Hematopoietic multipotent progenitor cell treated with erythropoietin and hydrocortisone succinate and interleukin-3 and kit ligand, for 6 days (in vitro differentiated cells): ENCODE results near the gene ROBO3.
A peak's percentile ranks its signal among the peaks of the same experiment; 100 is the strongest.

Experiments
- DNase-seq: peaks from one replicate; pipeline ENCODE4 v3.0.0-alpha.2; 2015

Gene ROBO3

DNA sequence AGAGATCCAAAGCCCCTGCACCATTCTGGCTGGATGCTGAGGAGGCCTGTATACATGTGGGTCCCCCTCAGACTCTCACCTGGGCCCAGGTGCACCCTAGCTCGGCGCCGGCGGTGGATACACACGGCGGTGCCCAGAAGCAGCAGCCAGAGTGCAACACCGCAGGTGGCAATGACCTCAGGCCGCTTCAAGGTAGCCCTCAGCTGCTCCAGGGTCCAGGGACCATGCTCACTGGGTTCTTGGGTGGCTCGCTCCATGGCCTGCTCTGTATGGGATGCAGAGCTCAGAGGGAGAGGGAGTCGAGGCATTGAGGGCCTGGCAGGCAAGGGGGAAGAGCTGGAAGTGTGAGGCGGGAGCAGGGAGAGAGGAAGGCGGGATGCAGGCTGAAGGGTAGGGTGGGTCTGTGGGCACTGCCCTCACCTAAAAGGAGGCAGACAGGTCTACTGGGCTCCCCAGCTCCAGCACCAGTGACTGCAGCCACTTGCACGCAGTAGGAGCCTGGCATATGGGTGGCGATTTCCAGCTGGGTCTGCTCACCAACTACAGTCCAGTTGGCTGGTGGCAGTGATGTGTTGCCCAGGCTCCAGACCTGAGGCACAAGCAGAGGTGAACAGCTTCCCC, 28.7 kb downstream of the ROBO3 start:
- no peak for DNase-seq

DNA sequence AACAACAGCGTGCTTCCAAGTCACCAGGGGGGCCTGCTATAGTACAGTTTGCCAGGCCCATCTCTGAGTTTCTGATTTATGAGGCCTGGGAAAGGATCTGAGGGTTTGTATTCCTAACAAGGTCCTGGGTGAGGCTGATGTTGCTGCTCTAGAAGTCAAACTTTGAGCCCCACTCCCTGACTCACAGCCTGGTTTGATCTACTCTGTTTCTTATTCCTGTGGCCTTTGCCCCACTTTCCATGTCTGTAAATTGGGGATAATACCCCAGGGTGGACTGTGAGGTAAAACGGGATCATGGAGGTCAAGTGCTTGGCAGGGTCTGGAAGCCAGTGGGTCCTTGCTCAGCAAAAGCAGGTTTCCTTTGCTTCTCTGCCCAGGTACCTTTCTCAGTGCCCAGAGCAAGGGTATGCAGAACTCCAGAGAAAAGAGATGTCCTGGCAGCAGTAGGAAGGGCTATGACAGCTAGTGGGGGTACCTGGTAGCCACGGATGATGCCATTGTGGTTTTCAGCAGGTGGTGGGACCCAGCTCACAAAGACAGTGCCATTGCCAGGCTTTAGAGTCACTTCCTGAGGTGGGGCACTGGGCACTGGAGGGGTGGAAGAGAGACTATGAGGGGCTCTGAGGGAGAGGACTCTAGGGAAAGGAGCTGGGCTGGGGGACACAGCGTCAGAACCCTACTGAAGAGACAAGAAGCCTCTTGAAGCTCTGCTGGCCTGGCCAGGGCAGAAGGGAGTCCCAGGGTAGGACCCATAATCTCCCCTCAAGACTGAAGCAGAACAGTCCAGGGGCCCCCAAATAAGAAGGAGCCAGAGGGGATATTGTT, 29.6 kb downstream of the ROBO3 start:
- no peak for DNase-seq

DNA sequence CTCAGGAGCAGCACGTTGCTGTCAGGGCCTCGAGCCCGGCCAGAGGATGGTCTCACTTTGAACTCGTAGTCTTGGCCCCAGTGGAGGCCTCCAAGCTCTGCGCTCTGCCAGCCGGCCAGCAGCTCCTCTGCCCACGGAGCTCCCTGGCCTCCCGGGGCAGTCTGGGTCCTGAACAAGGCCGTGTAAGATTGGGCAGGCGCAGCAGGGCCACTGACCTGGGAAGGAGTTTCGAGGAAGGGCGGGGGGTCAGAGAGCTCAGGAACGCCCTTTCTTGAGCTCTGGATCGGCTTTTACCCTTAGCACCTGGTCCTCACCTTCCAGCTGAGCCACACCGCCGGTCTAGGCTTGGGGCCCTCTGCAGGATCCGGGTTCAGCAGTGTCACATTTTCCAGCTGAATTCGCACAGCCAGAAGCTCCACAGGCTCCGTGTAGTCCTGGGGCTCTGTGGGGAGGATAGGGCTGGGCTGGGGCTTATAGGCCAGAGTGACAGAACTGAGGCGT, 30.3 kb downstream of the ROBO3 start:
- no peak for DNase-seq

DNA sequence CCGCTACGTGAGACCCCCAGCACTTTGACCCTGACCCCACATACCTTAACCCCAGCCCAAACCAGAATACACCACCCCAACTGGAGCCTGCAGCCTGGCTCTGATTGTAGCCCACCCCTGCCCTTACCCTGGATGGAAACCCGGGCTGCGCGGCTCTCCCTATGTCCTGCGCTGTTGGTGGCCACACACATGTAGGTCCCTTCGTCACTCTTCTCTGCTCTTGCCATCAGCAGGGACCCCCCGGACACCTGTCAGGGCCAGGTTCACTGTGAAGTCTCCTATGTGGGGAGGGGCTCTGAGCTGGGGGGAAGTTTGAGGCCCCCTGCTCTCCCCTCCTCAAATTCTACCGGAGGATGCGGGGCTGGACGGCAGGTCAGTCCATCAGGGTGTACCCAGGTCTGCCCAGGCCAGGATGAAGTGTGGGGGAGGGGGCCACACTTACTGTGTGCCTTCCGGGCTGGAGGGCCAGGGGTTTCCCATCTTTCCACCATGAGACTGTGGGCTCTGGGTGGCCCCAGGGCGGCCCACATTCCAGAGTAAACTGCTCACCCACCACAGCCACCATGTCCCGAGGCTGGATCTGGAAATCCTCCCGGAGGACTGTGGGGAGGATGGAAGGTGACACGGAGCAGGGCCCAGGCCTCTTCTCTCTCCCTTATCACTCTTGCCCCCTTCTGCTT, 31.0 kb downstream of the ROBO3 start:
- no peak for DNase-seq

- DNase-seq, result no peak
These were observed 31.7 kb downstream of the ROBO3 start for GRCh38 chr11:124896821-124897391.

DNA sequence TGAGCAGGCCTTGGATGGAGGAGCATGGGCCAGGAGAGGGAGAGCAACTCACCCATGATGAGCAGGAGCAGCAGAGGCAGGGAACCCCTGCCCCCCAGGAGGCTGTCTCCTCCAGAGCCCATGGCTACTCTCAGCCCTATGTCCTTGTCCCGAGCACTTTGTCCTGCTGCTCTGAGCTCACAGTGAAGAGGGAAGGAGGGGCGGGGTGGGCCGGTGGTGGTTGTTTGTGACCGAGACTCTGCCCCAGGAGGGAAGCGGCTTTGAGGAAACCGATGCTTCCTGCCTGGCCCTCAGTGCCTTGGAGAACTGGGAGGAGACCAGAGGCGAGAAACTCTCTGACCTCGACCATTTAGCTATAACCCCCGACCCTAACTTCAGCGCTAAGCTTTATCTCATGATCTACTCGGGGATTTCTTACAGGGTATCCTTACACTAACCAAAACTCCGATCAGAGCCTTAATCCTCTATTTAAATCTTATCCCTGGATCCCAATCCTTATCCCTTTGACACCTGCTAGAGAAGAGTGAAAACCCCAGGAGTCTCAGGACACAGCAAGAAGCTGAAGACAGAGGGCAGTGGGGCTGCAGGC, 32.5 kb downstream of the ROBO3 start, which contains the start of gene ROBO4:
Gene ROBO4 (minus strand): TSS at position 192 of the 589 bp plus-strand sequence. CDS start 70 bp downstream, at position 122.
- no peak for DNase-seq

DNA sequence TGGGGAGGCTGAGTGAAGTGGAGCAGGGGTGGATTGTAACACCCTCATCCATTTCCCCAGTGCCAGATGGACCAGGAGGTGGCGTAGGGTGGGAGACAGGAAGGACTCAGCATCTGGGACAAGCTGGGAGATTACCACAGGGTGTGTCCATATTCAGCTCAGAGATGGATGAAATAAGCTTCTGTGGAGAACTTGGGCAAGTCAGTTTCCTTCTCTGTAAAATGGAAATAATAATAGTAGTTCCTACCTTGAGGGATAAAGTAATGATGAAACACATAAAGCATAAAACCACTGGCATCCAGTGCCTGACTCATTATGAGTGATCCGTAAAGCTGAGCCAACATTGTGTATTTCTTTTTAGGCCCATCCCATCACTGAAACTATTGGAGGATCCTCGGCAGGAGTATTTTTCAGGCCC, 33.0 kb downstream of the ROBO3 start:
- DNase-seq, result no peak

DNA sequence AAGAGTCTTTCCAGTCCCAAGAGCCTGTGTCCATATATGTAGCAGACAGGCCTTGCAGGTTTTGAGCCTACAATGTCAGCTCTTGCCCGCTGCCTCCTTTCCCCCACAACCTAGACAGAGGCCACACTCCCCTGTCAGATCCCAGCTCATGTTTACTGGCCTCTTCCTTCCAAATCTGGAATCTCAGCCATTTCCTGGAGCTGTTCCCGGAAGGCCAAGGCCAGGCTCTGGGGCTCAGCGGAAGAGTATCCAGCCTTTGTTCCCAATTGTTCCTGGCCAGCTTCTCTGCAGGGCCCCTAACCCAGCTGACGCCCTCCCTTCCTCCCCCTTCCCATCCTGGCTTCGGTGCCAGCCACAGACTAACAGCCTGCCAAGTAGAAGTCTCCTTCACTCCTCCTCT, 33.5 kb downstream of the ROBO3 start:
- DNase-seq, result no peak

- DNase-seq, result no peak
These were observed 34.3 kb downstream of the ROBO3 start for GRCh38 chr11:124899383-124900145.

GRCh38 chr11:124900464-124900863, 35.2 kb downstream of the ROBO3 start:
- DNase-seq, result no peak

- no peak for DNase-seq
These were observed 37.4 kb downstream of the ROBO3 start for GRCh38 chr11:124902616-124903015.

GRCh38 chr11:124915541-124916369, 50.5 kb downstream of the ROBO3 start:
- no peak for DNase-seq

DNA sequence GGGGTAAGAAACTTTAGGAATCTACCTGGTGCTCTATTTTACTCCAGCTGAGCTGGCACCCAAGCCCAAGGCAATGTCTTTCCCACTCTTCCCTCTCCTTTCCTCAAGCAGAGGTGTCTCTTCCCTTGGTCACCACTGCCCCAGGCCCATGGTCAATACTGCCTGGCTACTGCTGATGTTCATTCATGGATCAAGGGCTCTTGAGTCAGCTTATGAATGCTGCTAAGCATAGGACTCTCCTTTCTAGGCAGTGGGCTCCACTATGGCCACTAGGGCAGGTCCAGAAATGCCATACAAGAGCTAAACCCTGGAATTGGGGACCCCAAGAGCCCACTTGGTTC, 51.1 kb downstream of the ROBO3 start:
- DNase-seq, result no peak

GRCh38 chr11:124917115-124917637, 51.9 kb downstream of the ROBO3 start:
- DNase-seq, result no peak

- DNase-seq, result no peak
These were observed 53.7 kb downstream of the ROBO3 start, which contains the start of gene HEPN1 for GRCh38 chr11:124918950-124919349. Gene HEPN1, plus strand, starts transcription at chr11:124919250.

DNA sequence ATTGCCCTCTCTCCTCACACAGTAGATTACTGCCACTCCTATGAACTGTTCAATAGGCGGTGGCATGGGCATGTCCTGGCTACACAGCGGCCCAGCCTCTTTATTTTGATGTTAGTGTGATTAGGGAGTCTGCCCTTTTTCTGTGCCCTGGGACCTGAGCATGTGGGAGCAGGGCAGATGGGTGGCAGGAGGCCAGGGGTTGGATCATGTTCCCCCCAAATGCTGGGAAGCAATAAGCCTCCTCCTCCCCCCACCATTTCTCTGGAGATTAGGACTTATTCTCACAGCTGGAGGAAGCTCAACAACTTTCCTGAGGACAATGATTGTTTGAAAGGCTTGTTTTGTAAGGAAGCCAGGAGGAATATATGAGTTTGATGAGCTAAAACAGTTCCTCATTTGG, 54.7 kb downstream of the ROBO3 start:
- no peak for DNase-seq

DNA sequence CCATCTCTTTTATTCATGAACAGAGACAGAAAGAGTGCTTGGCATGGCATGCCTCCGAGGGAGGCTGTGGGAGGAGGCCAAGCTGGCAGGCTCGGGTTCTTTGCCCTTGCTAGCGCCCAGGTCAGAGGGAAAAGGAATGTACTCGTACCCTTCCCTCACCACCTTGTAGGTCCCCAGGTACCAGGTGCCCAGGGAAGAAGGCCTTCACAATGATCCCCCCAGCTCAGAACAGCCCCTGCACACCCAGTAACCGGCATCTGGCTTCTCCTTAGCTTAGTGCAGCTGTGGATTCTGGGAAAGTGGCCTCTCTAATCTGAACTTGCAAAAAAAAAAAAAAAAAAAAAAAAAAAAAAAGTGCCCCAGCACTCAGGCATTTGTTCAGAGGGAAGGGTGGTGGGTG, 55.1 kb downstream of the ROBO3 start:
- DNase-seq, result no peak

DNA sequence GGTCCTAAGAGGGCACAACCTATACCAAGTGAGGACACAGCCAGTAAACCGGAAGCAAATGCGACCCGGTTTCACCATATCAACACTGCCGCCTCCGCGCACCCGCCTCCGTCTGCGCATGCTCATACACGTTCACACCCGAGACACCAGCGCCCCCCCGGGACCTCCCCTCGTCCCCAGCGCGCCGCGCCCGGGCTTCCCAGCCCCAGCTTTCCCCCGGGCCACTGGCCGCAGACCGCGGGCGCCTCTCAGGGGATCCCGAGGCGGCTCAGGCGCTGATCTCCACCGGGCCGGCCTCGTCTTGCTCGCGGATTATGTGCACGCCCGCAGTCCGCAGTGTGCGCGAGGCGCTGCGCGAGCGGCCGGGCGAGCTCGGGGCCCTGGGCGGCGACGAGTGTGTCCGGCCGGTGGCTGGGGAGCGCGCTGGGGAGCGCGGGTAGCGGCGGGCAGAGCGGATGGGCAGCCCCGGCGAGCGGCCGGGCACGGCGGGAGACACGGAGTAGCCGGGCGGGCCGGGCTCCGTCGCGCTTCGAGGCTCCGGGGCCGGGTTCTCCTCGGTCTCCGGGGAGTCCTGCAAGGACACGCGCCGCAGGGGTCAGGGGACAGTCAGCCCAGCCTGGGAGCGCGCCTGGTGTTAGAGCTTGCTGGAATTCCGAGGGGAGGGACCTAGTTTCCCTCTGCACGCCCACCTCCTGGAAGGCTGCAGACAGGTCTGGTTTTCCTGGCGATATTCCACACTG, 55.8 kb downstream of the ROBO3 start:
- peak; percentile 82 for DNase-seq

DNA sequence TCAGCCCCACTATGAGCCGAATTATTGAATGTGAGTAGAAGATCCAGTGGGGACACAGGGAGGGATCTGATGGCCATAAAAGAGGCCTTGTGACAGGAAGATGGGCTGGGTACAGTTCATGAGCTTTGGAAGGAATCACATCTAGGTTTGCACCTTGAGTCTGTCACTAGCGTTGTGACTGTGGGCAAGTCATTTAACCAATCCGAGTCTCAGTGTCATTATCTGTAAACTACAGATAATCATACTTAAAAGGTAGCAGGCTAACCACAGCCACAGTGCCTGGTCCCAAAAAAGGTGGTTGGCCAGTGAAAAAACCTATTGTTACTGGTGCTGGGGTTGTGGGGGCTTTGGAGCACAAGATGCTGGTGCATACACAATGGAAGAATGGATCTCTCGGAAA, 57.6 kb downstream of the ROBO3 start:
- DNase-seq, result peak; percentile 28

GRCh38 chr11:124923296-124923695, 58.1 kb downstream of the ROBO3 start:
- no peak for DNase-seq
